ENCODE data around the gene SLC37A2. TPM values are rescaled to one million over a fixed set of nuclear protein-coding genes. Genes with fewer than 3 reads are reported as not detected.
A peak's percentile ranks its signal among the peaks of the same experiment; 100 is the strongest.

SLC37A2 gene
- total RNA-seq, 1 experiment from 2014 or later: not detected

DNA sequence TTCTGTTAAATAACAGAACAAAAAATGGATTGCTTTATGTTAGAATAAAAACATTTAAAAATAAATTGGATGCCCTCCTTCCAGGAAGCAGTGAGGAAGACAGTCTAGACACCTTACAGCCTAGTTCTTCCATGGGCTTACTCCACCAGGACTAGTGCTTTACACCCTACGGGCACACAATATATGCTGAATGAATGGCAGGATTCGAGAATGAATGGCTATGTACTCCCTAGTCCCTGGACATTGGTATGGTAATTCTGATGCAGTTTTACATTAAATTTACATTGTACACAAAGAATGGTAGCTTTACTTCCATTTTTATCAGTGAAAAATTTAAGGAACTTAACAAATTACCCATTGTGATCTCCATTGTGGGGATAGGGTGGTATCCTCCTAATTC, 31.6 kb downstream of the SLC37A2 start:
- no peak for DNase-seq (ENCODE audit: low spot score)
- in situ Hi-C loops (cut with HindIII; ENCODE audit: low sequenced_read_pairs): no loop called here

DNA sequence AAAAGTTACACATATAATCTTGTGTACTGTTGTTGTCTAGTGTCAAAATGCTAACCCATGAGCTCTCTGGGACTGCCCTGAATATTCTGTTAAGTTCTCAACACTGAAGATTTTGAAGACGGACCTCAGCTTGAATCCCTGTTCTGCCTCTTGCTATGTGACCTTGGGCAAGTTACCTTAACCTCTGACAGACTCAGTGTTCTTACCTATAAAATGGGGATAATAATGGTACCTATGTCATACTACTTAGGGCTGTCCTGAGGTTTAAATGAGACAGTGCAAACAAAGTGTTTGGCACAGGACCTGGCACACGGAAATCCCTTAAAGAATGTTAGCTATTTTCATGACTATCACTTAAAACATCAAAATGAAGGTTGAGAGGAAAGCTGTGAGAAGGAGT, 37.0 kb downstream of the SLC37A2 start:
- in situ Hi-C loops (cut with HindIII; ENCODE audit: low sequenced_read_pairs): no loop called here
- DNase-seq (ENCODE audit: low spot score): no peak

DNA sequence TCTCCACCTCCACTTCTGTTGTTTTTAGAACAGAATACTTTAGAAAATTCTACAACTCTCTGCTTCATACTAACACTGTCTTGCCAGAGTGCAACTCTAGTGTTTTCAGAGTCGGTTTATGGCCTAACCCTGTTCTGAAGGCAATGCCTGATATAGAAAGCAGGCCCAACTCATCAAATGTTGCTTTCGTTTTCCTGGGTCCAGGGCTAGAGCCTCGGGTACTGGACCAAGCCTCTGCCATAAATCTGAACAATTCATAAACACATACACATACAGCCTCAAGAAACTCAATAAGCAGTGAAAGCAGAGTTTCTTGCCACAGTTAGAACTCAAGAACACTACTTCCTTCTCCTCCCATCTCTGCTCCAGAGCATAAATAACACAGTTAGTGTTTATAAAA, 38.5 kb downstream of the SLC37A2 start:
- in situ Hi-C loops (cut with HindIII; ENCODE audit: low sequenced_read_pairs): no loop called here
- no peak for DNase-seq (ENCODE audit: low spot score)

- DNase-seq (ENCODE audit: low spot score): no peak
- in situ Hi-C loops (cut with HindIII; ENCODE audit: low sequenced_read_pairs): no loop called here
These were observed 38.9 kb downstream of the SLC37A2 start for GRCh38 chr11:125102025-125102424.

- in situ Hi-C loops (cut with HindIII; ENCODE audit: low sequenced_read_pairs): no loop called here
- no peak for DNase-seq (ENCODE audit: low spot score)
These were observed 39.4 kb downstream of the SLC37A2 start for GRCh38 chr11:125102510-125102909.

DNA sequence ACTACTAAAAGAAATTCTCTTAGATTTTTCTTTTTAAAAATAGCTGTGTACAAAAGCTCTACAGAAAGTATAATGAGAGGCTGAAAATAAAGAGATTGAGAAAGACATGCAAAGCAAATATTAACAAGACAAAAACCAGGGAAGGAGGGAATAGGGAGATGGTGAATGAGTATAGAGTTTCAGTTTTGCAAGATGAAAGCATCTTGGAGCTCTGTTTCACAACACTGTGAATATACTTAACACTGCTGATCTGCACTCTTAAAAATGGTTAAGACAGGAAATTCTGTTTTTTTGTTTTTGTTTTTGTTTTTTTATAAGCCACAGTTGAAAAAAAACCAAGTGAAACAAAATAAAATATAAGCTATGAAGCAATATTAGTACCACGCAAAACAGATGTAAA, 42.8 kb downstream of the SLC37A2 start:
- no peak for DNase-seq (ENCODE audit: low spot score)
- in situ Hi-C loops (cut with HindIII; ENCODE audit: low sequenced_read_pairs): no loop called here

- in situ Hi-C loops (cut with HindIII; ENCODE audit: low sequenced_read_pairs): no loop called here
- no peak for DNase-seq (ENCODE audit: low spot score)
These were observed 45.4 kb downstream of the SLC37A2 start for GRCh38 chr11:125108469-125108868.

DNA sequence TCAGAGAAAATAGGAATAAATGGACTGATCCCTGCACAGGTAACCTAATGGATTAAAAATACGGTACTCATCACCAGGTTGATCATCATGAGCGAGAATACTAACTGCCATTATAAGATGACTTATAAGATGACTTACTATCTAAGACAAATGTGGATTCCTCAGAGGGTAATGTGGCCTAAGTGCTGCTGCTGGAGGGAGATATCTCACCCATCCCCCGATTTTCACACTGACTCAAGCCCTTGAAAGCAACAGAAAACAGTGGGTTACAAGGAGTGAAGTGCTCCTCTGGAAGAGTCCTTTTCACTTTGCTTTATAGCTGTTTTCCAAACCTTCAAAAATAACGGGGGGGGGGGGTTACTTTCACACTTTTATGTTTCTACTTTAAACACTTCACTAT, 47.4 kb downstream of the SLC37A2 start:
- DNase-seq (ENCODE audit: low spot score): peak; percentile 9
- in situ Hi-C loops (cut with HindIII; ENCODE audit: low sequenced_read_pairs): no loop called here

GRCh38 chr11:125111001-125111342, 47.9 kb downstream of the SLC37A2 start:
- in situ Hi-C loops (cut with HindIII; ENCODE audit: low sequenced_read_pairs): no loop called here

DNA sequence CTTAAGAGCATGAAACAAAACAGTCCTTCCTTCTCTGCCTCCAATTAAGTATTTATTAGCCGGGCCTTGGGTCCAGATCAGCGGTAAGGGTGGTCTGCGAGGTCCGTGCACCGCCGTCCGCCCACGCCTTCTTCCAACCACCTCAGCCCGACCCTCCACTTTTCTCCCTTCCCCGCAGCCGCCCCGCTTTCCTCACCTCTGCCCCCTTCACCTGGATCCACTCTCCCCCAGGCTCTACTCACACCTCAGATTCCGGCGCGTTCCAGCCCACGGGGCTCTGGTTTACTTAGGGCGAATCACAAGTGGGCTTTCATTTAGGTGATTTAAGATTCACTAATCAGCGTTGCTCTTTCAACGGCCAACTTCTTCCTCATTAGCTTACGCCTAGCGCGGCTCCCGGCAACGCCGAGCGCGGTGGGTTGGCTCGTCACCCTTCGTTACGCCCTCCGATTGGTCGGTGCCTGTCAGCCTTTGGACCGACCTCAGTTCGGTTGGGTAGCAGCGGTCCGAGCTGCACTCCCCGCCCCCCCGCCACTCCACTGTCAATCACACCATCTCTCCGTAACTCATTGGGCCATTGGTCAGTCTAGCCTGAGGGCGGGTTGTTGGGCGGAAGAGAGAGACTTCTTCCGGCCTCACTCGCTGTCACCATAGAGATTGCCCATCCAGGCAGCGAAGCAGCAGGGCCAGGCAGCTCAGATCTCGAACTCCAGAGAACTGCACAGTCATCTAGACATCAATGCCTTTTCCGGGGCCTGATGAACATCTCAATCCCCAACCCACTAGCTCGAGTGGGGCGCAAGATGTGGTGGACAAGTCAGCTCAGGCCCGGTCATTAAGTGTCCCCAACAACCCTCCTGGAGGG, 48.5 kb downstream of the SLC37A2 start, which contains the start of gene TMEM218:
TMEM218 (minus strand) TSS at position 284 of the 865 bp plus-strand sequence. CDS start 9,385 bp downstream, outside the sequence.
- peak; percentile 100 for DNase-seq (ENCODE audit: low spot score)
- in situ Hi-C loops (cut with HindIII; ENCODE audit: low sequenced_read_pairs): no loop called here

More at GRCh38 chr11:125111001-125111342, 47.9 kb downstream of the SLC37A2 start:
- peak; percentile 56 for DNase-seq (ENCODE audit: low spot score)

DNA sequence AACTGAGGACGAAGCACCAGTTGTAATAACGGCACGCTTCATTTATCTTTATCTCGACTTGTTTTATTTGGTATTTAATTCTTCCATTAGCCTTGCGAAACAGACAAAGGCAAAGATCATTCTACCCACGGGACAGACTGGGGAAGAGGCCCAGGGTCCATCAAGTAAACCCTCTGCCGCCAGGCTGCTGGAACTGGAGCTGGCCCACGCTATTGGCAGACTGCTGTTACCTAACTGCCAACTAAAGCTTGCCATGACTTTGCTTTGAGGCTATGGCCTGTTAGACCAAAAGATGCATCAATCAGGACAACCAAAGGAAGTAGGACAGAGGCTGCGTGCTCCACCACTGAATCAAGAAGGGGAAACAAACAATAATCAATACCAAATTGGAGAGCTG, 49.1 kb downstream of the SLC37A2 start:
- DNase-seq (ENCODE audit: low spot score): no peak
- in situ Hi-C loops (cut with HindIII; ENCODE audit: low sequenced_read_pairs): no loop called here

- no peak for DNase-seq (ENCODE audit: low spot score)
- in situ Hi-C loops (cut with HindIII; ENCODE audit: low sequenced_read_pairs): no loop called here
These were observed 51.4 kb downstream of the SLC37A2 start for GRCh38 chr11:125114518-125114917.

DNA sequence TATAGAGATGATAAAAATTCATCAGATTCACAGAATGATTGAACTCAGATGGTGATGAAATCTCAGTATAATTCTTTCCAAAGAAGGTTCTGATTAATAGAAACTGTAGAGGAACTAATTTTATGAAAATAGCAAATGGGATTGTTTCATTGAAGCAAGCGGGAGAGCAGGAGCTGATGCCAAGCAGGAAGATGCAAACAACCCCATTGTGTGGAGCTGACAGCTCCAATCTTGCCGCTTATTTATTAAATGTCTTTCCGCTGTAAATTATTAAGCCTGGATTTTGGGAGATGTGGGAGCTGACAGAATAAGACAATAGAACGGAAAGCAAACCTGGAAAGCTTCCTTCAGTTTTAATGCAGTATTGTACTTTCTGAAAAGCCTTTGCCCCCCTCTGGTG, 54.3 kb downstream of the SLC37A2 start:
- in situ Hi-C loops (cut with HindIII; ENCODE audit: low sequenced_read_pairs): no loop called here
- DNase-seq (ENCODE audit: low spot score): no peak

DNA sequence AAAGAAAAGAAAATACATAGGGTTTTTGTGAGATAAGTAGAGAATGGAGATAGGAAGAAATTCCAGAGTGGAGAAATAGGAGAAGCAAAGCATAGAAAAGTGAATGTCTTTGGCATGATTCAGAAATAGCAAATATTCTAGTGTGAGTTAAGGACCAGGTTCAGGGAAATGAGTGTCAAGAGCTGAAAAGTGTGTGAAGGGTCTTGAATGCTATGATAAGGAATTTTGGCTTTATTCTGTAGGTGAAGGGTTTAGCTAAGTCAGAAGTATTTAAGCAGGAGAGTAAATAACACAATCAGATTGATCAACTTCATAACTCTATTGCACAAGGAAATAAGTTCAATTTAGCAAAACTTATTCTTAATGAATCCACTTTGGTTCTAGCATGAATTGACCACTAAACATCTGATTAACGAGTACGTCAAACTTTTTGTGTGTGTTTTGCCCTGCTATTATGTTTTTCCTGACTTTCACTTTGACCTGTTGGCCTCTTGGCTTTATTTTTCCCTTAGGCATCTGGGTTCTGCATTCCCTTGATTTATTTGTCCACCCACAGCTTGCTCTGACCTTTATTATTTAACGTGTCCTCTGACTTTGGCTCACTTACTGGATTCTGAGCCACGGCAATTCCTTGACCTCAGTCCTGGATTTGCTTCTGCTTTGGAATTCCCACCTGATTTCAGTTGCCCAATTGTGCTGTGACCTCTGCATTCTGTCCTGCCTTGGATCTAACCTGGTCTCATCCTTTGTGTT, 60.3 kb downstream of the SLC37A2 start:
- in situ Hi-C loops (cut with HindIII; ENCODE audit: low sequenced_read_pairs): no loop called here
- DNase-seq (ENCODE audit: low spot score): no peak

DNA sequence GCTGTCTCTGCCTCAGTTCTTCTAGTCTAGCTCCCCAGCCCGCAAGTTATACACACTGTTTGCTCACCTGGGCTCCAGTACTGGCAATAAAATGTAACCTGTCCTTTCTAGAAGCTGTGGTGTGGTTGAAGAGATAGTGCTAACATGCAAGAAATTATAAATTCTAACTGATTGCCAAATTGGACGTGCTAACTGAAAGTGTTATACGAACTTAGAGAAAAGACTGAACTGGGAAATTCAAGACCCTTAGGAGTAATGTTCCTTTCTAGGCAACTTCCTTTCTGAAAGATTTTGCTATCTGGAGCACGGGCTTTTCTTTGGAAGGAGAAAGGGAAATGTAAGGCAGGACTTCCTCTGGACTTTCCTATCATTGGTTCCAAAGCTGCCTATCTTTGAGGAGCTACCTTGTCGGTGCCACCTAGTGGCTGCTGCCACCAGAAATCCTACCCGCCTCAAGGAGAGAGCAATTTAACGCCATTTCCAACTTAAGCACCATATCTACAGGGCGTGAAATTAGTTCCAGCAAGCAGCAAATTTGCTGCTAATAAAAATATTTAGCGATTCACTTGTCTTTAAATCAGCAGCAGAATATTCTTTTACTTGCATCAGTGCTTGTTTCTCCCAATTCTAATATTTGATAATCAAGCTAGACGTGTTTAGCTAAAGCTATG, 61.0 kb downstream of the SLC37A2 start:
- DNase-seq (ENCODE audit: low spot score): peak; percentile 52
- in situ Hi-C loops (cut with HindIII; ENCODE audit: low sequenced_read_pairs): no loop called here

GRCh38 chr11:125124618-125124992, 61.5 kb downstream of the SLC37A2 start:
- no peak for DNase-seq (ENCODE audit: low spot score)

DNA sequence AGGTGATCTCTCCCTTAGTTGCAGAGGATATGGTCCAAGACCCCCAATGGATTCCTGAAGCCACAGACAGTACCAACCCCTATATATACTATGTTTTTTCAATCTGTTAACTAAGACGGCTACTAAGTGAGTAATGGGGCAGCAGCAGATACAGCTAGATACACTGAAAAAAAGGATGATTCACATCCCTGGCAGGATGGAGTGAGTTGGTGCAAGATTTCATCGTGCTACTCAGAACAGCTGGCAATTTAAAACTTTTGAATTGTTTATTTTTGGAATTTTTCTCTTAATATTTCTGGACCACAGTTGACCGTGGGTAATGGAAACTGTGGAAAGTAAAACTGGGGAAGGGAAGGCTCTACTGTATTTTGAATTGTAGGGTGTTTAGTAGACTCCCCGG, 65.3 kb downstream of the SLC37A2 start:
- in situ Hi-C loops (cut with HindIII; ENCODE audit: low sequenced_read_pairs): no loop called here

More at GRCh38 chr11:125124618-125124992, 61.5 kb downstream of the SLC37A2 start:
- in situ Hi-C loops (cut with HindIII; ENCODE audit: low sequenced_read_pairs): no loop called here

GRCh38 chr11:125129316-125129993, 66.3 kb downstream of the SLC37A2 start:
- in situ Hi-C loops (cut with HindIII; ENCODE audit: low sequenced_read_pairs): no loop called here
- no peak for DNase-seq (ENCODE audit: low spot score)

More for the DNA sequence above, 65.3 kb downstream of the SLC37A2 start:
- no peak for DNase-seq (ENCODE audit: low spot score)

DNA sequence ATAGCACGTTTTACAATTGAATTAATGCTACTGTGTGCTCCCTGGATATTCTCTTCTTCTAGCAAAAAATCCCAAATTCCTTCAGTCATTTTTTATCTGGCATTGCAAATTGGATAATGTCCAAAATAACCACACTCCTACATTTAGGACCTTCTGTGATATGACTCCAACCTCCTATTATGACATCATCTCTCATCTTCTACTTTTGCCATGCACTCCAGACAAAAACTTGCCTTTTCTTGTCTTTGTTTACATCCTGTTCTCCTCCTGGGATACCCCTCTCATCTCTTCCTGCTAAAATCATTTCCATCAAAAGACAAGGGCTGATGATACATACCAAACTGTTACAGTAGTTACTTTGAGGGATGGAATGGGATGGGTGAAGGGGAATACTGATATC, 69.0 kb downstream of the SLC37A2 start:
- no peak for DNase-seq (ENCODE audit: low spot score)
- in situ Hi-C loops (cut with HindIII; ENCODE audit: low sequenced_read_pairs): no loop called here
